HepG2 (cell line): ENCODE data around the gene ETFB. TPM values are rescaled to one million over a fixed set of nuclear protein-coding genes. Genes with fewer than 3 reads are reported as not detected.

Source experiments
- ATM ChIP-seq: fragments of 450-650 bp; IDR thresholded peaks from 2 replicates; pipeline ENCODE4 v1.7.1; 2017; ENCODE audit warnings: mild to moderate bottlenecking, borderline replicate concordance
- CBFB ChIP-seq: sonication (generic); formaldehyde crosslinking; IDR thresholded peaks from 2 replicates; pipeline ENCODE4 v1.4.0; 2020; ENCODE audit warnings: missing genetic modification reagents
- KDM6A ChIP-seq: IDR thresholded peaks from 2 replicates; pipeline ENCODE4 v1.6.1; 2016; ENCODE audit warnings: low read depth
- NR2F1 ChIP-seq, 2 experiments: fragments of 450-650 bp in 1 of 2; formaldehyde crosslinking in 1 of 2; IDR thresholded peaks; 2 replicates each; pipeline versions ENCODE4 v1.5.0 to v1.6.1; 2016 to 2020; ENCODE audit warnings: mild to moderate bottlenecking in 1 of 2, missing compliant biosample characterization in 1 of 2, missing genetic modification reagents in 1 of 2, moderate library complexity in 1 of 2
- PITX1 ChIP-seq: sonication (generic); formaldehyde crosslinking; IDR thresholded peaks from 2 replicates; pipeline ENCODE4 v1.5.1; 2020; ENCODE audit warnings: mild to moderate bottlenecking, missing genetic modification reagents
- RNF219 ChIP-seq: sonication (generic); formaldehyde crosslinking; IDR thresholded peaks from 2 replicates; pipeline ENCODE4 v1.5.0; 2020; ENCODE audit warnings: mild to moderate bottlenecking, missing genetic modification reagents
- TCF7L2 ChIP-seq: IDR thresholded peaks from 2 replicates; pipeline ENCODE4 v1.6.1; 2011; ENCODE audit warnings: mild to moderate bottlenecking, low read depth, low read length, moderate library complexity
- ZNF496 ChIP-seq: sonication (generic); formaldehyde crosslinking; IDR thresholded peaks from 2 replicates; pipeline ENCODE4 v1.8.1; 2023; ENCODE audit warnings: mild to moderate bottlenecking, moderate library complexity, missing genetic modification reagents; ENCODE audit not compliant: insufficient replicate concordance
- ZNF503 ChIP-seq: sonication (generic); formaldehyde crosslinking; IDR thresholded peaks from 2 replicates; pipeline ENCODE4 v1.4.0; 2020; ENCODE audit warnings: missing genetic modification reagents
- ZNF607 ChIP-seq: sonication (generic); formaldehyde crosslinking; IDR thresholded peaks from 2 replicates; pipeline ENCODE4 v1.5.1; 2020; ENCODE audit warnings: missing genetic modification reagents, mild to moderate bottlenecking, borderline replicate concordance
- polyA plus RNA-seq, 8 experiments: library from polyadenylated mRNA; depleted of rRNA in 3 of 8; stranded (reverse) in 7 of 8; unstranded in 1 of 8; fragments of >200 nt; fragmentation: Illumina TruSeq in 4 of 8; extraction: Trizol in 4 of 8; gene quantifications; 2 replicates each; pipeline versions ENCODE4 v1.2.1 to v1.2.3, GENCODE V29; 2011 to 2016; ENCODE audit warnings: low read depth in 4 of 8, missing spikeins in 1 of 8, mixed read lengths in 1 of 8; ENCODE audit not compliant: insufficient read depth in 1 of 8
- total RNA-seq, 5 experiments: library from RNA; depleted of rRNA; stranded (reverse); fragments of >200 nt; fragmentation: Illumina TruSeq; extraction: Trizol; gene quantifications; 2 replicates each; pipeline ENCODE4 v1.2.3, GENCODE V29; 2016; ENCODE audit warnings: low read depth in 1 of 5
- TF ChIP-seq, protein P1 (sequence below): sonication (generic); formaldehyde crosslinking; IDR thresholded peaks from 2 replicates; pipeline ENCODE4 v1.8.0; 2022; ENCODE audit warnings: low read depth, missing genetic modification reagents

Gene ETFB
- total and polyA plus RNA-seq, 2 of the 13 experiments (the other 11 are each of a cell fraction or from before 2014, with no cell fraction given): 678 to 1,314 TPM

DNA sequence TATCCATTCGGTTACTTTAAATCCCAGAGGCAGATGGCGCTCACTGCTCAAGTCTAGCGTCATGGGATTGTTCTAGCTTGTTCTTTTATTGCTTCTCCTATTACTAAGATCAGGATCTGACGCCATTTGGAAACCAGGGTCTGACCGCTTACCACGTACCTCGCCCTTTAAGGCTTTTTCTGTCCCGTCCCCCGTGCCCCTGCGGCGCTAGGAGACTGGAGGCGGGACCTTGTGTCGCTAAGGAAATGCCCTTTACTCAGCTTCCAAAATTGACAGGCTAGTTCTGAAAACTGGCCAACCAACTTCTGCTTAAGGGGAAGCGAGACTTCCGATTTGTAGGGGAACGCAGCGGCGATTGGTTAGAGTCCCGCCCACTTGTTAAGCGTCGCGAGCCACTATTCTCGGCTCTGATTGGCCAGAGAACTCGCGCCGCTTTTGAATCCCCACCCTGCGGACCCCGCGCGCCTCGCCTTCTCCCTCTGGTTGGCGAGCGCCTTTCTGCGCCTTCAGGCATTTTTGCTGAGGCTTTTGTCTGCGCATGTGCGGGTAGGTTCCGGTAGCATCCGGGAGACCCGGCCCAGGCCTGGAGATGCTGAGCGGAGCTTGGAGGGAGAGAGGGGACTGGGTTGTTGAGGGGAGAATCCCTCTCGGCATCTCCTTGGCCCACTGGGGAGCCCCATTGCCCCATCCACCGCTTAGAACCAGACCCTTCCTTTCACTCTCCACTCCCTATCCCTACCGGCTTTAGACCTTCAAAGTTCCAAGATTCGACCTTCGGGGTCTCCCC is 28.1 kb upstream of the ETFB start (continued):
- TF ChIP-seq NR2F1 (CRISPR knock-in tag; IDR thresholded peaks at IDR 0.05) (no peak), KDM6A (CRISPR knock-in tag) (no peak), ZNF496 (CRISPR knock-in tag) (no peak), CBFB (CRISPR knock-in tag) (no peak), PITX1 (no peak), TCF7L2 (no peak), ZNF503 (CRISPR knock-in tag) (no peak), ZNF607 (CRISPR knock-in tag) (peak; percentile 66), RNF219 (CRISPR knock-in tag) (no peak), ATM (no peak)
- TF ChIP-seq, protein P1, sequence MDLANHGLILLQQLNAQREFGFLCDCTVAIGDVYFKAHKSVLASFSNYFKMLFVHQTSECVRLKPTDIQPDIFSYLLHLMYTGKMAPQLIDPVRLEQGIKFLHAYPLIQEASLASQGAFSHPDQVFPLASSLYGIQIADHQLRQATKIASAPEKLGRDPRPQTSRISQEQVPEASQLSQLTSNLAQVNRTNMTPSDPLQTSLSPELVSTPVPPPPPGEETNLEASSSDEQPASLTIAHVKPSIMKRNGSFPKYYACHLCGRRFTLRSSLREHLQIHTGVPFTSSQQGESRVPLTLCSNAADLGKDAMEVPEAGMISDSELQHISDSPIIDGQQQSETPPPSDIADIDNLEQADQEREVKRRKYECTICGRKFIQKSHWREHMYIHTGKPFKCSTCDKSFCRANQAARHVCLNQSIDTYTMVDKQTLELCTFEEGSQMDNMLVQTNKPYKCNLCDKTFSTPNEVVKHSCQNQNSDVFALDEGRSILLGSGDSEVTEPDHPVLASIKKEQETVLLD (CRISPR knock-in tag): peak; percentile 82
